Kidney epithelial cell (primary cell): ENCODE results near the gene VPS25. TPM values are rescaled to one million over a fixed set of nuclear protein-coding genes. Genes with fewer than 3 reads are reported as not detected.

Experiments
- DNase-seq: peaks from one replicate; pipeline ENCODE4 v3.0.0-alpha.2; 2010; ENCODE audit warnings: low read depth
- H3K27me3 ChIP-seq: 2 replicates; pipeline ENCODE4 v1.6.0; 2011; ENCODE audit warnings: low read length; ENCODE audit not compliant: control insufficient read depth, insufficient read depth
- H3K36me3 ChIP-seq: 2 replicates; pipeline ENCODE4 v1.5.1; 2011; ENCODE audit warnings: low read length; ENCODE audit not compliant: control insufficient read depth, insufficient read depth
- H3K4me3 ChIP-seq: 2 replicates; pipeline ENCODE4 v1.5.1; 2011; ENCODE audit warnings: low read depth, mild to moderate bottlenecking, control low read depth, low read length
- total RNA-seq: library from RNA; depleted of rRNA; stranded (reverse); fragments of >200 nt; gene quantifications from 2 replicates; pipeline ENCODE4 v1.2.3, GENCODE V29; 2015
- TF ChIP-seq, protein P1 (sequence below): IDR thresholded peaks from 2 replicates; pipeline ENCODE4 v1.5.1; 2011; ENCODE audit warnings: mild to moderate bottlenecking, moderate library complexity, low read length, control low read depth, inconsistent platforms; ENCODE audit not compliant: insufficient read depth, poor library complexity, severe bottlenecking

VPS25 gene
- total RNA-seq, 1 donor from 2014 or later = 144 TPM

DNA sequence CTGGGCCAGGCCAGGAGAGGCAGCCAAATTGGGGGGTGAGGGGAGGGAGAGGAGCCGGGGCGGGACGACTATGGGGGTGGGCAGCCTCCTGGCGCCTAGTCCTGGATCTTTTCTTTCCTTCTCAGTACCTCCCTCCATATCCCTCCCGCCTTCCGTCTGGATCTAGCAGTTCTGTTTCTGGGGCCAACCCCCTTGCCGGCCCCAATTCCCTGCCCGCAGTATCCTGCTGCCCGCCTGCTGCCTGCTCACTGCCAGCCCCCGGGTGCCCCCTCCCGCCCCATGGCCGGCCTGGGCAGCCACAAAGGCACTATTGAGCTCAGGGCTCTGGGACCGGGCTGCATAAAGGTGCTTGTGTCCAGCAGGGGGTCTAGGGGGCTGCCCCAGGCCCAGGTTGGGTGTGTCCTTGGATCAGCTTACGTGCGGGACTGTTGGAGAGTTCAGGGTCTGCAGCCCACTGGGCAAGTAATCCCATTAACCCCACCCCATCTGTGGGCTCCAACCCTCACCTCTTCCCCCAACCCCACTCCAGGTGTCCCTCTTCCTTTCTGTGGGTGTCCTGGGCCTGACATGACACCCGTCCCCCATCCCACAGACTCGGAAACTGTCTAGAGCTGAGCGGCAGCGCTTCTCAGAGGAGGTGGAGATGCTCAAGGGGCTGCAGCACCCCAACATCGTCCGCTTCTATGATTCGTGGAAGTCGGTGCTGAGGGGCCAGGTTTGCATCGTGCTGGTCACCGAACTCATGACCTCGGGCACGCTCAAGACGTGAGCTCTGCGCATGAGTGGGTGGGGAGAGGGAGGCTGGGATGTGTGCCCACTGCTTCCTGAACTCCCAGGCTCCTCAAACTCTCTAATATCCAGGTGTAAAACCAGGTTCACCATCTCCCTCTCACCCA is 9.2 kb downstream of the VPS25 start:
- DNase-seq = no peak
- peak overlapping the region; percentile 57 for H3K4me3 ChIP-seq
- peaks cover 2% of the 10 kb centered on the region for H3K27me3 ChIP-seq
- TF ChIP-seq, protein P1, sequence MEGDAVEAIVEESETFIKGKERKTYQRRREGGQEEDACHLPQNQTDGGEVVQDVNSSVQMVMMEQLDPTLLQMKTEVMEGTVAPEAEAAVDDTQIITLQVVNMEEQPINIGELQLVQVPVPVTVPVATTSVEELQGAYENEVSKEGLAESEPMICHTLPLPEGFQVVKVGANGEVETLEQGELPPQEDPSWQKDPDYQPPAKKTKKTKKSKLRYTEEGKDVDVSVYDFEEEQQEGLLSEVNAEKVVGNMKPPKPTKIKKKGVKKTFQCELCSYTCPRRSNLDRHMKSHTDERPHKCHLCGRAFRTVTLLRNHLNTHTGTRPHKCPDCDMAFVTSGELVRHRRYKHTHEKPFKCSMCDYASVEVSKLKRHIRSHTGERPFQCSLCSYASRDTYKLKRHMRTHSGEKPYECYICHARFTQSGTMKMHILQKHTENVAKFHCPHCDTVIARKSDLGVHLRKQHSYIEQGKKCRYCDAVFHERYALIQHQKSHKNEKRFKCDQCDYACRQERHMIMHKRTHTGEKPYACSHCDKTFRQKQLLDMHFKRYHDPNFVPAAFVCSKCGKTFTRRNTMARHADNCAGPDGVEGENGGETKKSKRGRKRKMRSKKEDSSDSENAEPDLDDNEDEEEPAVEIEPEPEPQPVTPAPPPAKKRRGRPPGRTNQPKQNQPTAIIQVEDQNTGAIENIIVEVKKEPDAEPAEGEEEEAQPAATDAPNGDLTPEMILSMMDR = no peak
- no peaks in the 10 kb centered on the region for H3K36me3 ChIP-seq

DNA sequence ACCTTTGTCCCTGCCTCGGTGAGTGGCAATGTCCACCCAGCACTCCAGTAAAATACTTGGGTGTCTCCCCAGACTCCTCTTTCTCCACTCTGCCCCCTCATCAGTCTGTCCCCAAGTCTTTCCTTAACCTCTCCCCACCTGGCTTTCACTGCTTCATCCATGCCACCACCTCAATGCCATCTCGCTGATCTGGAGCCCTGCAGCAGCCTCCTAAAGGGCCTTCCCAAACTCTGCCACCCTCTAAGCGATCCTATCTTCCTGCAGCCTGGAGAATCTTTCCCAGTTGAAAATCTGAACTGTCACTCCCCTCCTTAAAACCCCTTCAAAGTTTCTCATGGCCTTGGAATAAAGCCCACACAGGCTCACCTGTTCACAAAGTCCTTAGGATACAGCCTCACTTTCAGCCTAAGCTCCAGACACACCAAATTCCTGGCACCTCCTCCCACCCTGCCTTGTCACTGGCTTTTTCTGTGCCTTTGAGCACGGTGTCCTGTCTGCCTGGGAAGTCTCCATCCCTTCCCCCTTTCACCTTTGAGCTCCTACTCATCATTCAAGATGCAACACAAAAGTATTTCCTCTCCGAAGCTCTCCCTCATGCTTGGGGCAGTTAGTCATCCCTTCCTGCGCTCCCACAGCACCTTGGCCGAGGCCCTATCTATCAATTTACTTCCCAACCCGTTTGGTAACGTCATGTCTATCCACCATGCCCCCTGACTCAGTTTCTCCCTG is 10.0 kb downstream of the VPS25 start:
- no peaks in the 10 kb centered on the region for H3K36me3 ChIP-seq
- DNase-seq = peak; percentile 61
- peaks cover 2% of the 10 kb centered on the region for H3K27me3 ChIP-seq
- TF ChIP-seq, protein P1 = no peak
- H3K4me3 ChIP-seq = no peak overlapping the region

DNA sequence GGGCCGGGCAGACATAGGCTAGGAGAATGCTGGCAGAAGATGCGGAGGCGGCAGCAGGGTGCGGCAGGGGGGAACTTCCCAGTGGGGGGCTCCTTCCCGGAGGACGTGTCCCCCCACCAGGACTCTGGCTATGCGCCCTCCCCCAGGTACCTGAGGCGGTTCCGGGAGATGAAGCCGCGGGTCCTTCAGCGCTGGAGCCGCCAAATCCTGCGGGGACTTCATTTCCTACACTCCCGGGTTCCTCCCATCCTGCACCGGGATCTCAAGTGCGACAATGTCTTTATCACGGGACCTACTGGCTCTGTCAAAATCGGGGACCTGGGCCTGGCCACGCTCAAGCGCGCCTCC is 10.5 kb downstream of the VPS25 start:
- no peak for DNase-seq
- H3K36me3 ChIP-seq = no peaks in the 10 kb centered on the region
- peaks cover 2% of the 10 kb centered on the region for H3K27me3 ChIP-seq
- TF ChIP-seq, protein P1 = no peak
- H3K4me3 ChIP-seq = no peak overlapping the region

DNA sequence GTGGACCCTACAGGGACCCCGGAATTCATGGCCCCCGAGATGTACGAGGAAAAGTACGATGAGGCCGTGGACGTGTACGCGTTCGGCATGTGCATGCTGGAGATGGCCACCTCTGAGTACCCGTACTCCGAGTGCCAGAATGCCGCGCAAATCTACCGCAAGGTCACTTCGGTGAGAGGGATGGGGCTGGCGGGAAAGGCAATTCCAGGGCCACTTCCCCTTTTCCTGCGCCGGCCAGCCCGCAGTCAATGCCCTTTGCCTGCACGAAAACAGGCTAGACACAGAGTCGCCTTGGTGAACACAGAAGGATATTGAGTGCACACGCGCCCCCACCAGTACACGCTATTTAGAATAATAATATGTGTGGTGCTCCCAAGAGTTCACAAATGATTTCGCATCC is 11.2 kb downstream of the VPS25 start:
- no peak for DNase-seq
- H3K27me3 ChIP-seq = peaks cover 2% of the 10 kb centered on the region
- H3K4me3 ChIP-seq = no peak overlapping the region
- H3K36me3 ChIP-seq = no peaks in the 10 kb centered on the region
- TF ChIP-seq, protein P1 = no peak

DNA sequence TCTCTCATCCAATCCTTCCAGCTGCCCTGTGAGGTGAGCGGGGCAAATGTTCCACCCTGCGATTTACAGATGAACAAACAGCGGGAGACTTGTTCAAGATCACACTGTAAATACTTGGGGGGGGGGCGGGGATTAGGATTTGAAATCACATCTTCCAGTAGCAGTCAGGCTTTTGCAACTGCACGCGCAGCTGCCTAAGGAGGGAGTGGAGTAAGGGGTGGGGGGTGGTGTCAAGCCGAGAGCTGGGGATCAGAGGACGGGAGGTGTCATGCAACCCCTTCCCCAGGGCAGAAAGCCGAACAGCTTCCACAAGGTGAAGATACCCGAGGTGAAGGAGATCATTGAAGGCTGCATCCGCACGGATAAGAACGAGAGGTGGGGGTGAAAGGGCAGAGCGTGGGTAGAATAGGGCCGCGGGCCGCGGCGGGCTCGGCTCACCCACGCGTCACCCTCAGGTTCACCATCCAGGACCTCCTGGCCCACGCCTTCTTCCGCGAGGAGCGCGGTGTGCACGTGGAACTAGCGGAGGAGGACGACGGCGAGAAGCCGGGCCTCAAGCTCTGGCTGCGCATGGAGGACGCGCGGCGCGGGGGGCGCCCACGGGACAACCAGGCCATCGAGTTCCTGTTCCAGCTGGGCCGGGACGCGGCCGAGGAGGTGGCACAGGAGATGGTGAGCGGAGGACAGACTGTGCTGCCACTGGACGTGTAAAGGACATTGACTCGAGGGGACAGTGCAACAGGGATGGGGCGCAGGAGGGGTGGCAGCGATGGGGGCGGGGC is 11.8 kb downstream of the VPS25 start:
- DNase-seq = no peak
- TF ChIP-seq, protein P1 = no peak
- no peaks in the 10 kb centered on the region for H3K36me3 ChIP-seq
- H3K4me3 ChIP-seq = no peak overlapping the region
- peaks cover 2% of the 10 kb centered on the region for H3K27me3 ChIP-seq
